Endothelial cell of umbilical vein (primary cell): Measurements from ENCODE around the gene BBX.

Source experiments
- CTCF ChIP-seq, 2 donors: IDR thresholded peaks; 1 replicate in 1 of 2; 2 replicates in 1 of 2; pipeline ENCODE4 v1.5.1; 2011; ENCODE audit warnings: low read length in 2 of 2, mild to moderate bottlenecking in 2 of 2, moderate library complexity in 2 of 2, control low read depth in 1 of 2, inconsistent platforms in 1 of 2, low read depth in 1 of 2; ENCODE audit not compliant: insufficient read depth in 1 of 2; ENCODE audit errors: extremely low read depth in 1 of 2
- EZH2 ChIP-seq: IDR thresholded peaks from 2 replicates; pipeline ENCODE4 v1.6.1; 2012; ENCODE audit warnings: borderline replicate concordance, low read depth, mild to moderate bottlenecking, moderate library complexity, low read length, inconsistent platforms; ENCODE audit not compliant: severe bottlenecking
- POLR2A ChIP-seq: IDR thresholded peaks from 2 replicates; pipeline ENCODE4 v1.6.1; 2012; ENCODE audit warnings: low read depth, mild to moderate bottlenecking, control low read depth, low read length

GRCh38 chr3:107806536-107806935 lies 283.8 kb downstream of the BBX start:
- TF ChIP-seq POLR2A, result no peak
- no peak for TF ChIP-seq CTCF (IDR thresholded peaks at IDR 0.05; ENCODE audit: extremely low read depth in 1 of 2, insufficient read depth in 1 of 2, low read depth in 1 of 2, low read length in 2 of 2)
- TF ChIP-seq EZH2, result no peak
